MV-4-11 (cell line): ENCODE measurements around the gene MAP2K3.

Experiments used
- DNase-seq: peaks from one replicate; lab custom pipeline; 2025; lab: John Stamatoyannopoulos, UW

Gene MAP2K3

DNA sequence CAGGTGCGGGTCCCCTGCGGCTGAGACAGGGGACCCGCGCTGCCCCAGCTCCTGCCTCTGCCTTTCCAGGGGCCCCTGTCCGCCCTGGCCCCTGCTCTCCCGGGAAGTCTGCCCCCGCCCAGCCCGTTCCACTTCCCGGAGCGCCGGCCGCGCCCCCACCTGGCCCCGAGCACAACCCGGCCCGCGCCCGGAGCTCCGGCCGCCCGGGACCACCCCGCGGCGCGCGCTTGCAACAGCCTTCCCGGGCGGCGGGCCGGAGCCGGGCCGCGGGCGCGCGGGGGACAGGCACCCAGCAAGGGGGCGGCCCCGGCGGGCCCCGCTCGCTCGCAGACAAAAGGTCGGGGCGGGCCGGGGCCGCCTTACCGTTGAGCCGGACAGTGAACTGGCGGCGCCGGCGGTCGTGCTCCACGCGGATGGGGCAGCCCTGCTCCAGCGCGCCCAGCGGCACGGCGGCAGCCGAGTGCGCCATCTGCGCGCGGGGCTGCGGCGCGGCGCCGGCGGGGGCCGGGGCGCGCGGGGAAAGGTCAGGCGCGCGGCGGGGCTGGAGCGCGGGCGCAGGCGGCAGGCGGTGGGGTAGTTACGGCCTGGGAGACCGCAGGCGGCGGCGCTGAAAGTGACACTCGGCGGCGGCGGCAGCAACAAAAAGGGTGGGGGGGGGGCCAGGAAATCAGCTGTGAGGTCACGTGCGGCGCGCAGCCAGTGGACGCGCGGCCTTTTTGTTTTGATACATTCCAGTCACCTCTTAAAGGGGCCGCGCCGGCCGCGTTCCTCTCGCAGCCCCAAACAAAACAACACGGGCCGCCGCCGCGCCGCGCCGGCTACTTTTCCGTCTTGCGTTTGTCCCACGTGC lies 31.5 kb upstream of the MAP2K3 start, which contains the start of gene NATD1:
NATD1 (minus strand) TSS at position 615 of the 850 bp plus-strand sequence; CDS start at position 469, 146 bp downstream.
- DNase-seq, result peak; percentile 69

GRCh38 chr17:21253646-21254441 lies 30.7 kb upstream of the MAP2K3 start:
- no peak for DNase-seq

GRCh38 chr17:21258593-21258992 lies 25.9 kb upstream of the MAP2K3 start:
- no peak for DNase-seq

DNA sequence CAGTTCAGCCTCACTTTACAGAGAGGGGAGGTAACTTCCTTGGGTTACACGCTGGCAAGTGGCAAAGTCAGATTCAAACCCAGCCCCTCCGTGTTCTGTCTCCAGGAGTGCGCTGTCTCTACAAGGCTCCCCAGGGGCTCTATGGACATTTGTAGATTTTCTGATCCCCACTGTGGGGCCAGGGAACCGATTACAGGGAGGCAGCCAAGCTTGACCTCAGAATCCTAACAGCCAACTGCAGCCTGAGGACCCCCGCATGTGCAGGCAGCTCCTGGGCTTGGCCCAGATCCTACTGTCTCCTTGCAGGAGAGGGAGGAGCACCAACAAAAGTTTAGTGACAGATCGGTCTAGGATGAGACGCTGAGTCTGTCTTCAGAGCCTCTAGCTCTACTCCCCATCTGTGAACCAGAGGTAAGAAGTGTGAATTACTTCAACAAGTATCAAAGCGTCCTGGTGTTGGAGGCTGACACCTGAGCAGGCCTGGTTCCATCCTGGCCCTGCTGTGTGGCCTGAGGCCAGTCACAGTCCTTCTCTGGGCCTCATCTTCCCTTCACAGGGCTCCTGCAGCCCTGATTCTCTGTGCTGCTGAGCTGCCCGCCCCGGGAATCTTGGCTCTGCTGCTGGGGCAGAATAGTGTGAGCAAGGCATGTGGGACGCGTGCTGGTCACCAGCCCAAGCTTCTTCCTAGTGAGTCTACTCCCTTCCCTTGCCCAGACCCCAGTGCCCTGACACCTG lies 22.1 kb upstream of the MAP2K3 start:
- no peak for DNase-seq

- peak; percentile 27 for DNase-seq
These were observed 21.1 kb upstream of the MAP2K3 start for GRCh38 chr17:21263376-21263775.

GRCh38 chr17:21268596-21269188 lies 15.8 kb upstream of the MAP2K3 start:
- no peak for DNase-seq

DNA sequence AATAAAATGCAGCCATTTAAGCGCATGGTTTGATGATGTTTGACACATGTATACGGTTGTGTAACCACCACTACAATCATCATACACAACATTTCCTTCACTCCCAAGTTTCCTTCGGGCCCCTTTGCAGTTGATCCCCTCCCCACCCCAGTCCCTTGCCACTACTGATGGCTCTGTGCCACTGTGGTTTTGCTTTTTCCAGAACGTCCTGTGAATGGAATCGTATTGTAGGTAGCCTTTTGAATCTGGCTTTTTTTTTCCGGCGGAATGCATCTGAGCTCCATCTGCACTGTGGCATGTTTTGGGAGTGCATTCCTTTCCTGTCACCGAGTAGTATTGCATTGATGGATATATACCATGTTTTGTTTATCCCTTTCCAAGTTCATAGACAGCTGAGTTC lies 15.1 kb upstream of the MAP2K3 start:
- DNase-seq, result no peak

- DNase-seq, result no peak
These were observed 12.9 kb upstream of the MAP2K3 start for GRCh38 chr17:21271454-21272183.

- DNase-seq, result no peak
These were observed 12.3 kb upstream of the MAP2K3 start for GRCh38 chr17:21272250-21272649.

DNA sequence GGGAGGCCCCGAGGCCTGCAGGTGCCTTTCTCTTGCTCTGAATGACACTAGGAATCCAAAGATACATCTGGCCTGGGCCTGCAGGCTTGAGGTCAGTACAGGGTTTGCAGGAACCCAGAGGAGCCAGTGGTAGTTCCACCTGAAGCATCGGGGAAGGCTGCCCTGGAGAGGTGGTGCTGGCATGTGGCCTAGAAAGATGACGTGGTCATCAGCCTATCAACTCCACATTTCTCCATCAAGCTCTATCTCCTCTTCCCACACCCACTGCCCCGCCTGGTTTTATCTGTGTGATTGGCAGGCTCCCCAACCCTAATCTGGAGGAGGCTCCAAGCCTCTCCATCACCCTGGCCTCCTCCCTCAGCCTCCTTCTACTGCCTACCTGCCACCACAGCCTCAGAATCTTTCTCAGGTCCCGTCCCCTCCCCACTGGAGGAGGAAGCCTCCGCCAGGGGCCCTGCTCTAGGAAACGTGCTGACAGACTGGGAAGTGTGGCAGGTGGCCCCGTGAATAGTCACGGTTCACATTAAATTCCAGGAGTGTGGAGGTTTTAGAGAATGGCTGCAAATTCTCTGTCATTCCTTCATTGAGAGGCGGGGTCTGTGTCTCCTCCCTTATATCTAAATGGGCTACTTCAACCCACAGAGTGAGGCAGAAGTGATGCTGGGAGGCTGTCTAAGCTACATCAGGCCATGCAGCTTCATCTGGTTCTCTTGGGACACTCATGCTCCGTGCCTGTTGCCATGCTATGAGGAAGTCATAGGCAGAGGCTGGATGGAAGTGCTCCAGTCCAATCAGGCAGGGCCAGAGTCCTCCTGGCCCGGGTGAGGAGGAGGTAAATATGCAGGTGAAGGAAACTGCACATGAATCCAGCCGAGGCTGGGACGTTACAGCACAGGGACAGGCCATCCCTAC lies 11.4 kb upstream of the MAP2K3 start:
- DNase-seq, result no peak

DNA sequence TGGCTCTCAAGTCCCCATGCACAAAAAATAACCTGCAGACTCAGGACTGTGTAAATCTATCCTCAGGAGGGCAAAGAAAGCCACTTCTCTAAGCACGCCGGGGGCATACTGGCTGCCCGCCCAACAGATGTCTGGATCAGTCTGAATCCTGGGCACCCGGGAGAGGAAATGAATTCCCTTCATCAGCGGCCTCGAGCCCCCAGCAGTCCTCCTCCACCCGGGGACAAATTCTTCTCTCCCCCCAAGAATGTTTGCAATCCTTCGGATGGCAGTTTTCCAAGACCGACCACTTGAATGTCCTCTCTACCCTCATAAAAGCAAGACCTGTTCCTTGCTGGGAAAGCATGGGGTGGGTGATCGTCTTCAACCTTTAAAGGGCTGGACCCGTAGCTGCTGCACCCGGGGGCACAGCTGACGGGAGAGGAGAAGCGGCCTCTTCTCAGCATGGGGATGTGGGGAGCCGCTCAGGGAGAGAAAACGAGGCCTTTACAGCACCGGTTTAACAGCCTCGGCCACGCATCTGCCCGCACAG lies 9.4 kb upstream of the MAP2K3 start:
- DNase-seq, result no peak

DNA sequence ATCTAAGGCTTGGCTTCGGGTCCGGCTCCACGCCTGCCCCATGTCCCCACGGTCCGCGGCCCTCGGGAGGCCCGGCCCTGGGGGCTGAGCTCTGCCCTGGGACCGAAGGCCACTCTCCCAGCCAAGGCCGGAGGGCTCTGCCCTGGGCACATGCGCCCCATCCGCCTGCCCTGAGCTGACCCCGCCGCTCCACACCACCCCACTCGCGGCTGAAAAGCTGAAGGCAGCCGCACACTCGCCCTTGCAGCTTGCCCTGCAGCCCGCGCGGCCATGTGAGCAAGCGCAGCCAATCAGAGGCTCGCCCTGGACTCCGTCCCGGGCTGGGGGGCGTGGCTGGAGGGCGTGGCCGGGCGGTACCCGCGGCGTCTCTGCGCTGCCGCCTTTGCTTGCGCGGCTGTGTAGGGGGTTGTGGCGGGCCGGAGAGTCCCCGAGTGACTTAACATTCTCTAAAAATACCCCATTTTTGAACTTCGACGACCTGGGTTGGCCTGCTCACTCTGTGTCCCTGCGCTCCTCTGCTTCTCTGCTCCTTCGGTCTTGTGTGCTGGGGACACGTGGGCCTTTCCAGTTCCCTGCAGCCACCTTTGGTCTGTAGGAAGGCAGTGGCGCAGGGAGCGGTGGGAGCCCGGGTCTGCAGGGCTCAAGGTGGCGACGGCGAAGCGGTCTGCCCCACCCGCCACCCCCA lies 8.8 kb upstream of the MAP2K3 start:
- peak; percentile 82 for DNase-seq

DNA sequence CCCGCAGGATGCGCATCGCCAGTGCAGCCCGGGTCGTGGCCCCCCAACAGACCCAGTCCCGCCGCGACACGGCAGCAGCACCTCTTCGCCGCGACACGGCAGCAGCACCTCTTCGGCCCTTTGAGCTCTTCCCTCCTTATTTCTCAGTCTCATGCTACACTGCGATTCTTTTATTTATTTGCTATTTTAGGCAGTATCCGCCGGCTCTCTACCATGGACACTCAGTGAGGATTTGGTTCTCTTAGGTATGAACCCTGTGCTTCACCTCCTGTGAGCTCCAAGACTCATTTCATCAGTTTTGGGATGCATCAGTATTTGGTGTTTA lies 8.3 kb upstream of the MAP2K3 start:
- no peak for DNase-seq

DNA sequence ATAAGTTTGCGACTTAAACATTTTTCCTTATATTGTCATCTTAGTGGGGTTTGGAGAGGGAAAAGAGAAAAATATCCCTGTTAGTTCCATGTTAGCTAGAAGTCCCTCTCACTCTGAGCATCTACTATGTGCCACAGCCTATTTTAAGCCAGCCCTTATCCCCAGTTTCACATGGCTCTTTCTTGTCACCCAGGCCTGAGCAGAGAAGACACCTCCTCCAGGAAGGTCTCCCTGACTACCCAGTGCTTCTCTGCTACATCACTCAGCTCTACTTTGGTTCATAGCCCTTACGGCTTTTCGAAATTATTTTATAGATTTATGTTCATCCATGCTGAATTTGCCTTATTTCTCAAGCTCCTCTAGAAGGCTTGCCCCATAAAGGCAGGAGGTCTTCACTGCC lies 7.2 kb upstream of the MAP2K3 start:
- no peak for DNase-seq

DNA sequence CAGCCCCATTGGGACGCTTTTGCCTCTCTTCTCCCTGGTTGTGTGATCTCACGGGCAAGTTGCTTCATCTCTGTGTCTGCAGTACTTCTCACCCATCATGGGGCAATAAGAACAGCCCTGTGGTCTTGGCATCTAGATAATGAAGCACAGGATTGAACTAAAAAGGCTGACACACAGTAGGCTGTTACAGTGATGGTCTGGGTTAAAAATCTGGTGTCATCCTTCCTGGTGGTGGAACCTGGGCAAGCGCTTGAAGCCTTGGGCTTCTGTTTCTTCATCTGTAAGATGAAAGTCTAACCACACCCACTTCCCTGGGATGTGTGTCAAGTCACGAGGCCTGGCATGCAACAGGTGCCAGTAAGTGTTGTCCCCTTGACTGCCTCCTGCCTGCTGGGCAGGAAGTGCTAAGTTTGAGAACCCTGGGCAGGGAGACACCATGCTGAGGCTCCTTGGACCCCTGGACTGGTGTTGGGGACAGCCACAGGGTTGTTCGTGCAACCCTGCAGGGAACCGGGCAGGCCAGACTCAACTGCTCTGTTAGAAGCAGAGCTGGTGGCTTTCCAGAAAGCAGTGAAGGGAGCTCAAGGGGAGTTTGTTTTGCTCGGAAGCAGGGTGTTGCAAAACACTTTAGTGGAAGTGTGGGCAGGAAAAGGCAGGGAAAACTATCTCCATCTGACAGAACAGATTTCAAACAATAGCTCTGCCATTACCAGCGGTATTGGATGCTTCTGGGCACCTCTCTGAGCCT lies 5.9 kb upstream of the MAP2K3 start:
- peak; percentile 47 for DNase-seq

DNA sequence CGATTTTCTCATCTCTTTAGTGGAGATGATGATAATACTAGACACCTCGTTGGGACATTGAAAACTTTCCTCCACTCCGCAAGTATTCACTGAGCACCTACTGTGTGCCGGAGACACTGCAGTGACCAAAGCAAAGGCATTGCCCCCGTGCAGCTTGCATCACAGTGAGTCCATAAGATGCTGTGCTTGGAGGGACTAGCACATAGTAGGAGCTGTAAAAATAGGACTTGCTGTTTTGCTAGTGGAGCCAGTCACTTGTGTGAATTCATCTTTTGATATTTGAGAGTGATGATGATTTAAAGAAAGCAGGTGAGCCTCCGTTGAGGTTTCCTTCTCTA lies 5.3 kb upstream of the MAP2K3 start:
- no peak for DNase-seq

GRCh38 chr17:21279582-21279981 lies 4.9 kb upstream of the MAP2K3 start:
- DNase-seq, result no peak

DNA sequence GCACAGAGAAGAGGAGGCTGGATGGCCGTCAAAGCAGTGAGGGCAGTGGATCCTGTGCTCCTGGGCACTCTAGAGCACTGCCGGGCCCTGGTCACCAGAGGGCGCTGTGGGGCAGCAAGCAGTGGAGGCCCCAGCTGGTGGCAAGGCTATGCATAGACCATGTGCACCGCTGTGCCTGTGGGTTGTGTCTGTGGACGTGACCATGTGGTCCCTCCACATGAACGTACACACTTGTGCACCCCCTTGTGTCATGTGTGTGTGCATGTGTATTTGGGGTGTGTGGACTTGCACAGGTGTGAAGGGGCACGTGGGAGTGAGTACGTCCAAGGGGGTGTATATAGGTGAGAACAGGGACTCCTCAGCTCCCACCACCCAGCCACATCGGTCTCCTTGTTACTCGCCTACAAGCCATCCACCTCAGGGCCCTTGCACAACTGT lies 4.4 kb upstream of the MAP2K3 start:
- peak; percentile 79 for DNase-seq

DNA sequence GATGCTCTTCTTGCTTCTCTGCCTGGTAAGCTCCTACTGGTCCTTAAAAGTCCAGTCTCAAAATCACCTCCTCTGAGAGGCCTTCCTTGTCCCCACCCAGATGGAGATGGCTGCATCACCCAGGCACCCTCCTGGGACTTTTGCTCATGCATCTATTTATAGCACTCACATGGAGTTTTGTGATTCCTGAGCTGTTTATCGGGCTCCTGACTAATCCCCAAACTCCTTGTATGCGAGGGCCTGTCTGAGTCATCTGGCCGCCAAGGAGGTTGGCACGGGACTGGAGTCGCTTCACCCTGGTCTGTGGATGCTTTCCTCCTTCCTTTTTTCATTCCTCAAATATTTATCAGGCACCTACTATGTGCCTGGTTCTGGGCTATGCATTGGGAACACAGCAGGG lies 2.3 kb upstream of the MAP2K3 start:
- no peak for DNase-seq
